HCT116 (cell line): ENCODE results near the gene ZNF213.

Experiments used
- CEBPB ChIP-seq: IDR thresholded peaks from 2 replicates; pipeline ENCODE4 v1.6.1; 2012; ENCODE audit warnings: low read depth
- EGR1 ChIP-seq: IDR thresholded peaks from 2 replicates; pipeline ENCODE4 v1.6.1; 2012; ENCODE audit warnings: low read depth
- EZH2 ChIP-seq: fragments of 200-600 bp; sonication (generic); IDR thresholded peaks from 2 replicates; pipeline ENCODE4 v1.6.1; 2017; ENCODE audit warnings: antibody characterized with exemption, mixed run types
- POLR2A ChIP-seq: IDR thresholded peaks from 2 replicates; pipeline ENCODE4 v1.7.0; 2011; ENCODE audit warnings: borderline replicate concordance; ENCODE audit not compliant: insufficient read depth, insufficient read length; ENCODE audit errors: extremely low read depth
- POLR2AphosphoS5 ChIP-seq: IDR thresholded peaks from 2 replicates; pipeline ENCODE4 v1.6.1; 2011; ENCODE audit warnings: mild to moderate bottlenecking, low read depth, low read length, moderate library complexity
- RAD21 ChIP-seq: IDR thresholded peaks from 2 replicates; pipeline ENCODE4 v1.6.1; 2012; ENCODE audit warnings: low read depth, mild to moderate bottlenecking
- SP1 ChIP-seq: IDR thresholded peaks from 2 replicates; pipeline ENCODE4 v1.6.1; 2012; ENCODE audit warnings: low read depth
- YY1 ChIP-seq: IDR thresholded peaks from 2 replicates; pipeline ENCODE4 v1.6.1; 2011; ENCODE audit warnings: low read length, low read depth, moderate library complexity, mild to moderate bottlenecking; ENCODE audit not compliant: insufficient replicate concordance; ENCODE audit errors: extremely low read depth
- TF ChIP-seq, protein P1 (sequence below): IDR thresholded peaks from 2 replicates; pipeline ENCODE4 v1.6.1; 2012
- TF ChIP-seq, protein P2 (sequence below), 3 experiments: fragments of 200-600 bp in 1 of 3; sonication (generic) in 1 of 3; IDR thresholded peaks in 2 of 3; conservative IDR thresholded peaks in 1 of 3; 2 replicates each; pipeline ENCODE4 v1.5.1; 2012 to 2017; ENCODE audit warnings: low read depth in 2 of 3, low read length in 2 of 3, antibody characterized with exemption in 1 of 3, borderline replicate concordance in 1 of 3, control low read depth in 1 of 3, mild to moderate bottlenecking in 1 of 3, mixed read lengths in 1 of 3, mixed run types in 1 of 3, moderate library complexity in 1 of 3; ENCODE audit not compliant: insufficient read depth in 1 of 3
- TF ChIP-seq, protein P3 (sequence below): IDR thresholded peaks from 2 replicates; pipeline ENCODE4 v1.6.1; 2011; ENCODE audit warnings: mild to moderate bottlenecking, low read length, moderate library complexity; ENCODE audit not compliant: insufficient replicate concordance; ENCODE audit errors: extremely low read depth
- TF ChIP-seq, protein P4 (sequence below): IDR thresholded peaks from 2 replicates; pipeline ENCODE4 v1.6.1; 2012

DNA sequence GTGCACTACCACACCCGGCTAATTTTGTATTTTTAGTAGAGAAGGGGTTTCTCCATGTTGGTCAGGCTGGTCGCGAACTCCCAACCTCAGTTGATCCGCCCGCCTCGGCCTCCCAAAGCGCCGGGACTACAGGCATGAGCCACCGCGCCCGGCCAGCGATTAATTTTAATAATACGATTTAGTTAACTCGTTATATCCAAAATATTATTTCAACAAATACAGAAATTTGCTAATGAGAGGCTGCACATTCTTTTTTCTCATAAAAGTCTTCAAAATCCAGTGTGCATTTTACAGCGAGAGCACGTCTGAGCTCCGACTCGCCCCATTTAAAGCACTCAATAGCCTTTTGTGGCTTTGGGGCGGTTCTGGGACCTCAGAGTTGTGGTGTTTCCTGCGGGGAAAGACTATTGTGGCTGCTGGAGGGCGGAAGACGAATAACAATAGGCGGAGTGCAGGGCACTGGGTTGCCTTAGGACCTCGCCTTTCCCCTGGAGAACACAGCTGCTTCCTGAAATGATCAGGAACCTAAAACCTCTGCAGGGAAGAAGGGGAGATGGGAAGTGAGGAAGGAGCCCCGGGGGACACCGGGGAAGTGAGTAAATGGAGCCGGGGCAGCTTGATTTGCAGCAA lies 32.9 kb upstream of the ZNF213 start:
- TF ChIP-seq, protein P1, sequence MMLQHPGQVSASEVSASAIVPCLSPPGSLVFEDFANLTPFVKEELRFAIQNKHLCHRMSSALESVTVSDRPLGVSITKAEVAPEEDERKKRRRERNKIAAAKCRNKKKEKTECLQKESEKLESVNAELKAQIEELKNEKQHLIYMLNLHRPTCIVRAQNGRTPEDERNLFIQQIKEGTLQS = no peak
- TF ChIP-seq, protein P2, sequence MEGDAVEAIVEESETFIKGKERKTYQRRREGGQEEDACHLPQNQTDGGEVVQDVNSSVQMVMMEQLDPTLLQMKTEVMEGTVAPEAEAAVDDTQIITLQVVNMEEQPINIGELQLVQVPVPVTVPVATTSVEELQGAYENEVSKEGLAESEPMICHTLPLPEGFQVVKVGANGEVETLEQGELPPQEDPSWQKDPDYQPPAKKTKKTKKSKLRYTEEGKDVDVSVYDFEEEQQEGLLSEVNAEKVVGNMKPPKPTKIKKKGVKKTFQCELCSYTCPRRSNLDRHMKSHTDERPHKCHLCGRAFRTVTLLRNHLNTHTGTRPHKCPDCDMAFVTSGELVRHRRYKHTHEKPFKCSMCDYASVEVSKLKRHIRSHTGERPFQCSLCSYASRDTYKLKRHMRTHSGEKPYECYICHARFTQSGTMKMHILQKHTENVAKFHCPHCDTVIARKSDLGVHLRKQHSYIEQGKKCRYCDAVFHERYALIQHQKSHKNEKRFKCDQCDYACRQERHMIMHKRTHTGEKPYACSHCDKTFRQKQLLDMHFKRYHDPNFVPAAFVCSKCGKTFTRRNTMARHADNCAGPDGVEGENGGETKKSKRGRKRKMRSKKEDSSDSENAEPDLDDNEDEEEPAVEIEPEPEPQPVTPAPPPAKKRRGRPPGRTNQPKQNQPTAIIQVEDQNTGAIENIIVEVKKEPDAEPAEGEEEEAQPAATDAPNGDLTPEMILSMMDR (IDR thresholded peaks at IDR 0.05 in 2 of 3, conservative IDR thresholded peaks at IDR 0.05 in 1 of 3; ENCODE audit: borderline replicate concordance in 1 of 3, insufficient read depth in 1 of 3, low read depth in 2 of 3, low read length in 2 of 3) = no peak
- TF ChIP-seq RAD21 = no peak
- no peak for TF ChIP-seq EZH2
- TF ChIP-seq CEBPB = no peak
- TF ChIP-seq EGR1 = no peak
- TF ChIP-seq POLR2AphosphoS5 = no peak
- no peak for TF ChIP-seq POLR2A
- TF ChIP-seq, protein P3, sequence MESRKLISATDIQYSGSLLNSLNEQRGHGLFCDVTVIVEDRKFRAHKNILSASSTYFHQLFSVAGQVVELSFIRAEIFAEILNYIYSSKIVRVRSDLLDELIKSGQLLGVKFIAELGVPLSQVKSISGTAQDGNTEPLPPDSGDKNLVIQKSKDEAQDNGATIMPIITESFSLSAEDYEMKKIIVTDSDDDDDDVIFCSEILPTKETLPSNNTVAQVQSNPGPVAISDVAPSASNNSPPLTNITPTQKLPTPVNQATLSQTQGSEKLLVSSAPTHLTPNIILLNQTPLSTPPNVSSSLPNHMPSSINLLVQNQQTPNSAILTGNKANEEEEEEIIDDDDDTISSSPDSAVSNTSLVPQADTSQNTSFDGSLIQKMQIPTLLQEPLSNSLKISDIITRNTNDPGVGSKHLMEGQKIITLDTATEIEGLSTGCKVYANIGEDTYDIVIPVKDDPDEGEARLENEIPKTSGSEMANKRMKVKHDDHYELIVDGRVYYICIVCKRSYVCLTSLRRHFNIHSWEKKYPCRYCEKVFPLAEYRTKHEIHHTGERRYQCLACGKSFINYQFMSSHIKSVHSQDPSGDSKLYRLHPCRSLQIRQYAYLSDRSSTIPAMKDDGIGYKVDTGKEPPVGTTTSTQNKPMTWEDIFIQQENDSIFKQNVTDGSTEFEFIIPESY = no peak
- TF ChIP-seq, protein P4, sequence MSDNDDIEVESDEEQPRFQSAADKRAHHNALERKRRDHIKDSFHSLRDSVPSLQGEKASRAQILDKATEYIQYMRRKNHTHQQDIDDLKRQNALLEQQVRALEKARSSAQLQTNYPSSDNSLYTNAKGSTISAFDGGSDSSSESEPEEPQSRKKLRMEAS = no peak
- TF ChIP-seq YY1 = no peak
- TF ChIP-seq SP1 = no peak
